Suprapubic skin (tissue), 4 donors: ENCODE measurements around the gene TSN. TPM values are rescaled to one million over a fixed set of nuclear protein-coding genes. Genes with fewer than 3 reads are reported as not detected.

ENCODE experiments used
- DNase-seq, 2 donors: peaks; one replicate each; pipeline ENCODE4 v3.0.0-alpha.2; 2019; ENCODE audit warnings: low spot score in 2 of 2
- H3K27ac ChIP-seq: fragments of 200-600 bp; sonication (generic); one replicate; pipeline ENCODE4 v1.5.1; 2019
- H3K27me3 ChIP-seq: fragments of 200-600 bp; sonication (generic); one replicate; pipeline ENCODE4 v1.5.1; 2019
- H3K36me3 ChIP-seq: fragments of 200-600 bp; sonication (generic); one replicate; pipeline ENCODE4 v1.5.1; 2019
- H3K4me1 ChIP-seq: fragments of 200-600 bp; sonication (generic); one replicate; pipeline ENCODE4 v1.5.1; 2019
- H3K4me3 ChIP-seq: fragments of 200-600 bp; sonication (generic); one replicate; pipeline ENCODE4 v1.5.1; 2019; ENCODE audit warnings: mild to moderate bottlenecking
- H3K9me3 ChIP-seq: fragments of 200-600 bp; sonication (generic); one replicate; pipeline ENCODE4 v1.5.1; 2019
- EP300 ChIP-seq: sonication (generic); formaldehyde crosslinking; IDR thresholded peaks from one replicate; pipeline ENCODE4 v1.6.1; 2017; ENCODE audit warnings: antibody characterized with exemption
- POLR2A ChIP-seq, 2 donors: fragments of 450-650 bp; IDR thresholded peaks; one replicate each; pipeline ENCODE4 v1.6.1; 2017; ENCODE audit warnings: antibody characterized with exemption in 2 of 2, mild to moderate bottlenecking in 2 of 2, moderate library complexity in 2 of 2
- POLR2AphosphoS5 ChIP-seq, 3 donors: sonication (generic); formaldehyde crosslinking; IDR thresholded peaks; one replicate each; pipeline ENCODE4 v1.6.1; 2017; ENCODE audit warnings: antibody characterized with exemption in 3 of 3
- WGBS: methylation state at CpG from one replicate; pipeline ENCODE4 v1.1.5; 2018; 5-methylcytosine and 5-hydroxymethylcytosine counted together
- total RNA-seq, 4 donors: library from RNA; depleted of rRNA; stranded (reverse); fragments of >200 nt; gene quantifications; one replicate each; pipeline ENCODE4 v1.1.0, GENCODE V29; 2016
- TF ChIP-seq, protein P1 (sequence below), 2 donors: fragments of 200-600 bp in 1 of 2; fragments of 450-650 bp in 1 of 2; sonication (generic) in 1 of 2; IDR thresholded peaks; one replicate each; pipeline ENCODE4 v1.5.1; 2016 to 2019; ENCODE audit warnings: antibody characterized with exemption in 2 of 2, mild to moderate bottlenecking in 1 of 2, moderate library complexity in 1 of 2

TSN gene
- total RNA-seq, 4 donors from 2014 or later, result 24.1 to 45.2 (median 41.6) TPM

DNA sequence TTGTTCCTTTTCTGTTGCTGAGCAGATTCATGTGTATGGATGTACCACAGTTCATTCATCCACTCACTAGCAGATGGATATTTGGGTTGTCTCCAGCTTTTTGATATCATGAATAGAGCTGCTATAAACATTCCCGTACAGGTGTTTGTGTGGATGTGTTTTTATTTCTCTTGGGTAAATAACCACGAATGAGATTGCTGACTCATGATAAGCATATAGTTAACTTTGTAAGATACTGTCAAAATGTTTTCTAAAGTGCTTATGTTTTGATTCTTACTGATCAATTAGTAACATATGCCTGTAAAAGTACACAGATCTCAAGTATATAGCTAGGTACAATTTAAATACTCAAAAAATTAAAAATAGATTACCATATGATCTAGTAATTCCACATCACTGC is 27.7 kb downstream of the TSN start:
- DNase-seq, result no peak
- Histone ChIP-seq H3K36me3 (no peaks in the 10 kb centered on the region), H3K9me3 (no peaks in the 10 kb centered on the region), H3K27me3 (peaks cover 6% of the 10 kb centered on the region), H3K27ac (no peak overlapping the region), H3K4me1 (no peaks in the 10 kb centered on the region), H3K4me3 (no peak overlapping the region)
- 58% methylated on average over 2 of the region's 2 CpGs for WGBS
- TF ChIP-seq POLR2A (IDR thresholded peaks at IDR 0.05) (no peak), EP300 (no peak), POLR2AphosphoS5 (IDR thresholded peaks at IDR 0.05) (no peak)
- TF ChIP-seq, protein P1, sequence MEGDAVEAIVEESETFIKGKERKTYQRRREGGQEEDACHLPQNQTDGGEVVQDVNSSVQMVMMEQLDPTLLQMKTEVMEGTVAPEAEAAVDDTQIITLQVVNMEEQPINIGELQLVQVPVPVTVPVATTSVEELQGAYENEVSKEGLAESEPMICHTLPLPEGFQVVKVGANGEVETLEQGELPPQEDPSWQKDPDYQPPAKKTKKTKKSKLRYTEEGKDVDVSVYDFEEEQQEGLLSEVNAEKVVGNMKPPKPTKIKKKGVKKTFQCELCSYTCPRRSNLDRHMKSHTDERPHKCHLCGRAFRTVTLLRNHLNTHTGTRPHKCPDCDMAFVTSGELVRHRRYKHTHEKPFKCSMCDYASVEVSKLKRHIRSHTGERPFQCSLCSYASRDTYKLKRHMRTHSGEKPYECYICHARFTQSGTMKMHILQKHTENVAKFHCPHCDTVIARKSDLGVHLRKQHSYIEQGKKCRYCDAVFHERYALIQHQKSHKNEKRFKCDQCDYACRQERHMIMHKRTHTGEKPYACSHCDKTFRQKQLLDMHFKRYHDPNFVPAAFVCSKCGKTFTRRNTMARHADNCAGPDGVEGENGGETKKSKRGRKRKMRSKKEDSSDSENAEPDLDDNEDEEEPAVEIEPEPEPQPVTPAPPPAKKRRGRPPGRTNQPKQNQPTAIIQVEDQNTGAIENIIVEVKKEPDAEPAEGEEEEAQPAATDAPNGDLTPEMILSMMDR (IDR thresholded peaks at IDR 0.05), result no peak

DNA sequence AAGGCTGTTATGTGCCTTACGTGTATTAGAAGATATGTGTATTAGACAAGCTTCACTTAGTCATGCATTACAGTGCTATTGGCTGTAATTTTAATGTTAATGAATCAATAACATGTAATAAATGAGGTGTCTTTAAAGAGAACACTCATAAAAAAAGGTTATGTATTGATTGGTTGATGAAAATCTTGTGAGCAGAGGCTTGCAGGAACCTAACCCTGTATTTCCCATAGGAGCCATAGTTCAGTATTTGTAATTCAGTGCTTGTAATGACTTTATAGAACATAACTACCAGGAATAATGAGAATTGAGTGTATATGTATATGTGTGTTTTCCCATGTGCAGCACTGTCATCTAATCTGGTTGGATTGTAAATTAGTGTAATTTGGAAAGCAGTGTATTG is 33.2 kb downstream of the TSN start:
- 96% methylated on average over 1 of the region's 1 CpG for WGBS
- H3K4me3 ChIP-seq, result no peak overlapping the region
- no peaks in the 10 kb centered on the region for H3K4me1 ChIP-seq

DNA sequence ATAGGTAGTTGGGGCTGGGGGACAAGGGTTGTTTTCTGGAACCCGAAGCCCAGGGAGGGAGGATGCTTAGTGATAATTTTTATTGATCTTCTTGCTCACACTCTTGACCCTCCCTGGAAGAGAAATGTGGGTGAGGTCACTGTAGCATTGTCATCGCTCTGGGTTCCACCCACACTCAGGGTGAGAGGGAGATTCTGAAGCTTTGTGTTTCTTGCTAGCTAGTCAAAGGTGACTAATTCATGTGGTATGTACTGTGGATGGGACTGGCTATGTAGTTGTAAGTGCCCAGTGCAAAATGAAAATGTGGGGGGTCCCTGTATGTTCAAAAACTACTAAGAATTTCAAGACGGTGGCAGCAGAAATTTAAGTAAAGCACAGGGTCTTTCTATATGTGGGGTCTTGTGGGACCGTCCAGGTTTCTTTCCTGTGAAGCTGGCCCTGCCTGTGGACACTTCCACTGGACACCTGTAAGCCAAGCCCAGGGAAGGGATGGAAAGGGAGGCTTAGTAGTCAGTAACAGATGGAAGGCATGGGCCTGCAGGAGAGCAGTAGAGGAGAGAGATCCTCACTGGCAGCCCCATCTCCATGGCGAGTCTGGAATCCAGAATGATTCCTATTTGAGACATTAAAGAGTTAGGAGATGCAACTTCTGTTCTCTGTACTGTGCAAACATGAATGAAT is 35.0 kb downstream of the TSN start:
- Histone ChIP-seq H3K27ac (no peak overlapping the region), H3K27me3 (peaks cover 15% of the 10 kb centered on the region), H3K4me3 (no peak overlapping the region), H3K36me3 (no peaks in the 10 kb centered on the region), H3K4me1 (no peaks in the 10 kb centered on the region), H3K9me3 (no peaks in the 10 kb centered on the region)
- no peak for DNase-seq
- 86% methylated on average over 5 of the region's 5 CpGs for WGBS
- no peak for TF ChIP-seq POLR2AphosphoS5 (IDR thresholded peaks at IDR 0.05)
- TF ChIP-seq, protein P1 (IDR thresholded peaks at IDR 0.05), result no peak
- TF ChIP-seq POLR2A (IDR thresholded peaks at IDR 0.05), result no peak
- TF ChIP-seq EP300, result no peak

More for the DNA sequence above, 33.2 kb downstream of the TSN start:
- Histone ChIP-seq H3K36me3 (no peaks in the 10 kb centered on the region), H3K27me3 (peaks cover 15% of the 10 kb centered on the region), H3K27ac (no peak overlapping the region), H3K9me3 (no peaks in the 10 kb centered on the region)
- TF ChIP-seq EP300, result no peak
- TF ChIP-seq, protein P1 (IDR thresholded peaks at IDR 0.05), result no peak
- no peak for TF ChIP-seq POLR2AphosphoS5 (IDR thresholded peaks at IDR 0.05)
- no peak for TF ChIP-seq POLR2A (IDR thresholded peaks at IDR 0.05)
- no peak for DNase-seq

DNA sequence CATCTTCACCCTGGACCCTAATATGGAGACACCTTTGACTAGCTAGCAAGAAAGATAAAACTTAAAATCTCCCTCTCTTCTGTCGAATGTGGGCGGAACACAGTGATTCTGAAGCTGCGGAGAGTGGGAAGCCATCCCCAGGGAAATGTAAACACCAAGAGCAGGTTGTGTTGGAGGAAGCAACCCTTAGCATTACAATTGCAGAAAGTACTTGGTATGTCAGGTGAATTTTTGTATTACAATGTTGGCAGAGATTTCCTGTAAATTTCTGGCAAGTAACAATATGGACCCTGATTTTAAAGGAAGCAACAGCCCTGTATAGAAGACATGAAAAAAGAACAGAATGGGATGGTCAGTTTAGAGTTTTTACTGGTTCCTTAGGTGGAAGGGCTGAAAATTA is 35.8 kb downstream of the TSN start:
- TF ChIP-seq, protein P1 (IDR thresholded peaks at IDR 0.05), result no peak
- TF ChIP-seq EP300 (no peak), POLR2AphosphoS5 (IDR thresholded peaks at IDR 0.05) (no peak), POLR2A (IDR thresholded peaks at IDR 0.05) (no peak)
- Histone ChIP-seq H3K27me3 (peaks cover 9% of the 10 kb centered on the region), H3K4me3 (no peak overlapping the region), H3K36me3 (no peaks in the 10 kb centered on the region), H3K9me3 (no peaks in the 10 kb centered on the region), H3K4me1 (no peaks in the 10 kb centered on the region), H3K27ac (no peak overlapping the region)
- DNase-seq, result no peak
- 68% methylated on average over 3 of the region's 3 CpGs for WGBS

DNA sequence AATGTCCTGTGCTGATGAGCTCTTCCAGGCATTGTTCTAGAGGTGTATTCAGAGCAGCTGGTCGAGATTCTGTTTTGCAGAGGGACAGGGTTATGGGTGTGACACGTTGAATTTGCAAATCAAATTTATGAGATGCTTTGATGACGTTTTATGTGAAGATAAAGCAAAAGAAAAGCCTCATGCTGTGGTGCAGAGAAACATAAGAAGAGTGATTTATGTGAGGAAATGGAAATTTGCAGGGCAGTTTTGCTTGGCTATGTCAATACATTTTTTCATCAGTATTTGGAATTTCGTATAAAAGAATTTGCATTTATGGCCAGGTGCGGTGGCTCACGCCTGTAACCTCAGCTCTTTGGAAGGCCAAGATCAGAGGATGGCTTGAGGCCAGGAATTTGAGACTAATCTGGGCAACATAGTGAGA is 36.4 kb downstream of the TSN start:
- TF ChIP-seq EP300 (no peak), POLR2A (IDR thresholded peaks at IDR 0.05) (no peak), POLR2AphosphoS5 (IDR thresholded peaks at IDR 0.05) (no peak)
- TF ChIP-seq, protein P1 (IDR thresholded peaks at IDR 0.05), result no peak
- Histone ChIP-seq H3K27ac (no peak overlapping the region), H3K36me3 (no peaks in the 10 kb centered on the region), H3K4me3 (no peak overlapping the region), H3K9me3 (no peaks in the 10 kb centered on the region), H3K4me1 (no peaks in the 10 kb centered on the region), H3K27me3 (peaks cover 9% of the 10 kb centered on the region)
- DNase-seq, result no peak
- WGBS, result 20% methylated on average over 6 of the region's 6 CpGs
